H9 (cell line): ENCODE results near the gene FAM83E. TPM values are rescaled to one million over a fixed set of nuclear protein-coding genes. Genes with fewer than 3 reads are reported as not detected.
A peak's percentile ranks its signal among the peaks of the same experiment; 100 is the strongest.

ENCODE experiments used
- DNase-seq: peaks from one replicate; pipeline ENCODE4 v3.0.0-alpha.2; 2017
- H2AFZ ChIP-seq: one replicate; pipeline ENCODE4 v1.6.1; 2013; ENCODE audit warnings: mild to moderate bottlenecking, low read length, control low read depth, moderate library complexity
- H2AK5ac ChIP-seq: 2 replicates; pipeline ENCODE4 v1.6.1; 2013; ENCODE audit warnings: low read length, control low read depth, mixed read lengths; ENCODE audit not compliant: insufficient read length
- H2BK120ac ChIP-seq: one replicate; pipeline ENCODE4 v1.6.1; 2013; ENCODE audit warnings: low read depth, mild to moderate bottlenecking, low read length, control low read depth, inconsistent platforms; ENCODE audit not compliant: poor library complexity, severe bottlenecking
- H2BK12ac ChIP-seq: 2 replicates; pipeline ENCODE4 v1.6.1; 2013; ENCODE audit warnings: low read length, control low read depth, mixed read lengths, low read depth; ENCODE audit not compliant: insufficient read length
- H2BK15ac ChIP-seq: 2 replicates; pipeline ENCODE4 v1.6.1; 2013; ENCODE audit warnings: low read depth, low read length, control low read depth
- H2BK20ac ChIP-seq: one replicate; pipeline ENCODE4 v1.6.1; 2013; ENCODE audit warnings: low read depth, mild to moderate bottlenecking, low read length, control low read depth, inconsistent platforms; ENCODE audit not compliant: poor library complexity, severe bottlenecking
- H2BK5ac ChIP-seq: 2 replicates; pipeline ENCODE4 v1.6.1; 2013; ENCODE audit warnings: low read length, control low read depth, mixed read lengths; ENCODE audit not compliant: insufficient read length
- H3K14ac ChIP-seq: 2 replicates; pipeline ENCODE4 v1.6.1; 2013; ENCODE audit warnings: low read length, control low read depth; ENCODE audit not compliant: insufficient read depth
- H3K18ac ChIP-seq: 2 replicates; pipeline ENCODE4 v1.6.1; 2013; ENCODE audit warnings: low read depth, mild to moderate bottlenecking, mixed read lengths, low read length, control low read depth; ENCODE audit not compliant: insufficient read length
- H3K23ac ChIP-seq: 2 replicates; pipeline ENCODE4 v1.6.1; 2013; ENCODE audit warnings: low read length, control low read depth, mixed read lengths, low read depth; ENCODE audit not compliant: insufficient read length
- H3K23me2 ChIP-seq: 2 replicates; pipeline ENCODE4 v1.6.1; 2013; ENCODE audit warnings: low read depth, mild to moderate bottlenecking, mixed read lengths, low read length, control low read depth; ENCODE audit not compliant: insufficient read length, poor library complexity, severe bottlenecking
- H3K27ac ChIP-seq: 2 replicates; pipeline ENCODE4 v1.5.1; 2013; ENCODE audit warnings: low read length, control low read depth, mixed read lengths, low read depth; ENCODE audit not compliant: insufficient read length
- H3K27me3 ChIP-seq: 2 replicates; pipeline ENCODE4 v1.6.1; 2013; ENCODE audit warnings: low read length, control low read depth, inconsistent platforms; ENCODE audit not compliant: insufficient read depth
- H3K4ac ChIP-seq: 2 replicates; pipeline ENCODE4 v1.6.1; 2013; ENCODE audit warnings: low read depth, mild to moderate bottlenecking, control low read depth, inconsistent platforms, low read length, moderate library complexity
- H3K4me1 ChIP-seq: 2 replicates; pipeline ENCODE4 v1.6.1; 2013; ENCODE audit warnings: low read length, control low read depth, inconsistent platforms; ENCODE audit not compliant: insufficient read depth
- H3K4me2 ChIP-seq: 2 replicates; pipeline ENCODE4 v1.6.1; 2013; ENCODE audit warnings: low read length, control low read depth, mixed read lengths; ENCODE audit not compliant: insufficient read length, insufficient read depth
- H3K56ac ChIP-seq: 2 replicates; pipeline ENCODE4 v1.6.1; 2013; ENCODE audit warnings: low read depth, mild to moderate bottlenecking, mixed read lengths, low read length, control low read depth; ENCODE audit not compliant: insufficient read length
- H3K79me1 ChIP-seq: 2 replicates; pipeline ENCODE4 v1.6.1; 2013; ENCODE audit warnings: low read depth, mild to moderate bottlenecking, moderate library complexity, low read length, control low read depth, inconsistent platforms; ENCODE audit not compliant: insufficient read depth, poor library complexity, severe bottlenecking
- H3K79me2 ChIP-seq: 2 replicates; pipeline ENCODE4 v1.6.1; 2013; ENCODE audit warnings: low read length, control low read depth, inconsistent platforms; ENCODE audit not compliant: insufficient read depth
- H3K9ac ChIP-seq: 2 replicates; pipeline ENCODE4 v1.6.1; 2013; ENCODE audit warnings: low read length, control low read depth, mixed read lengths; ENCODE audit not compliant: insufficient read length; ENCODE audit errors: extremely low read depth
- H3K9me3 ChIP-seq: one replicate; pipeline ENCODE4 v1.6.1; 2013; ENCODE audit warnings: low read depth, low read length, inconsistent platforms; ENCODE audit not compliant: control insufficient read depth
- H3T11ph ChIP-seq: one replicate; pipeline ENCODE4 v1.6.1; 2013; ENCODE audit warnings: mild to moderate bottlenecking, low read length, control low read depth, inconsistent platforms
- H4K20me1 ChIP-seq: one replicate; pipeline ENCODE4 v1.6.1; 2013; ENCODE audit not compliant: control insufficient read depth, insufficient read length, insufficient read depth
- H4K5ac ChIP-seq: 2 replicates; pipeline ENCODE4 v1.6.1; 2013; ENCODE audit warnings: low read depth, mild to moderate bottlenecking, mixed read lengths, low read length, control low read depth; ENCODE audit not compliant: insufficient read length
- H4K8ac ChIP-seq: replicated peaks from 2 replicates; pipeline ENCODE4 v1.6.1; 2013; ENCODE audit warnings: low read length, control low read depth, mixed read lengths, low read depth; ENCODE audit not compliant: insufficient read length
- H4K91ac ChIP-seq: 2 replicates; pipeline ENCODE4 v1.6.1; 2013; ENCODE audit warnings: low read depth, mild to moderate bottlenecking, moderate library complexity, mixed read lengths, low read length, control low read depth; ENCODE audit not compliant: insufficient read length
- H3K27ac Mint-ChIP-seq, 3 experiments: 2 replicates in 2 of 3; 3 replicates in 1 of 3; pipeline ENCODE4 v1.8.0; 2020 to 2021; ENCODE audit warnings: mixed read lengths in 3 of 3, mild to moderate bottlenecking in 1 of 3, moderate library complexity in 1 of 3
- H3K27me3 Mint-ChIP-seq: 2 replicates; pipeline ENCODE4 v1.8.0; 2021; ENCODE audit warnings: low read depth, mild to moderate bottlenecking, moderate library complexity, mixed read lengths
- H3K36me3 Mint-ChIP-seq, 3 experiments: 2 replicates in 2 of 3; 3 replicates in 1 of 3; pipeline ENCODE4 v1.8.0; 2020 to 2021; ENCODE audit warnings: low read depth in 3 of 3, mixed read lengths in 3 of 3; ENCODE audit not compliant: insufficient read depth in 1 of 3
- H3K4me1 Mint-ChIP-seq, 2 experiments: 2 replicates each; pipeline ENCODE4 v1.8.0; 2020; ENCODE audit warnings: mixed read lengths in 2 of 2
- H3K4me3 Mint-ChIP-seq, 2 experiments: 2 replicates in 1 of 2; 3 replicates in 1 of 2; pipeline ENCODE4 v1.8.0; 2020 to 2021; ENCODE audit warnings: mild to moderate bottlenecking in 2 of 2, mixed read lengths in 2 of 2, moderate library complexity in 1 of 2
- H3K9me3 Mint-ChIP-seq, 2 experiments: 2 replicates in 1 of 2; 3 replicates in 1 of 2; pipeline ENCODE4 v1.8.0; 2020; ENCODE audit warnings: mild to moderate bottlenecking in 2 of 2, mixed read lengths in 2 of 2, moderate library complexity in 1 of 2
- CTCF ChIP-seq: fragments of 200-600 bp; sonication (generic); conservative IDR thresholded peaks from 3 replicates; pipeline ENCODE4 v1.8.0; 2021; ENCODE audit warnings: antibody characterized with exemption, mild to moderate bottlenecking
- WGBS: extraction: QIAGEN DNeasy Blood & Tissue Kit; methylation state at CpG from one replicate; pipeline ENCODE4 v1.1.7; 2013; ENCODE audit warnings: missing lambda C conversion rate, low lambda C conversion rate, mixed read lengths; ENCODE audit not compliant: insufficient read length; ENCODE audit errors: extremely low coverage; 5-methylcytosine and 5-hydroxymethylcytosine counted together
- total RNA-seq: library from RNA; stranded (reverse); gene quantifications from 2 replicates; pipeline ENCODE4 v1.2.1, GENCODE V29; 2021

The FAM83E gene
- total RNA-seq, 1 experiment from 2014 or later, result 9.2 TPM

GRCh38 chr19:48656840-48657474, 42.1 kb upstream of the FAM83E start:
- H3K9me3 Mint-ChIP-seq, result peaks cover 5 to 6% of the 10 kb centered on the region in 2 experiments; a peak in 3 of 5 replicates
- H2BK12ac ChIP-seq, result no peak overlapping the region
- H3K4me1 ChIP-seq, result no peaks in the 10 kb centered on the region
- no peak overlapping the region for H2BK120ac ChIP-seq
- no peak overlapping the region for H4K5ac ChIP-seq
- H3K79me2 ChIP-seq, result no peaks in the 10 kb centered on the region
- H2BK15ac ChIP-seq, result no peak overlapping the region
- peaks cover 16 to 20% of the 10 kb centered on the region in 2 experiments for H3K4me1 Mint-ChIP-seq
- H3K79me1 ChIP-seq, result no peaks in the 10 kb centered on the region
- no peak overlapping the region for H3K4me3 Mint-ChIP-seq
- H3K23me2 ChIP-seq, result no peaks in the 10 kb centered on the region
- H3K4me2 ChIP-seq, result no peak overlapping the region
- H3K27me3 ChIP-seq, result no peaks in the 10 kb centered on the region
- H3T11ph ChIP-seq, result no peak overlapping the region
- H3K9me3 ChIP-seq, result no peaks in the 10 kb centered on the region
- H3K27ac ChIP-seq, result no peak overlapping the region
- no peak overlapping the region for H4K91ac ChIP-seq
- H3K14ac ChIP-seq, result no peak overlapping the region
- no peaks in the 10 kb centered on the region for H4K20me1 ChIP-seq
- no peak for DNase-seq
- H3K27me3 Mint-ChIP-seq, result peaks cover 13% of the 10 kb centered on the region
- no peak overlapping the region for H4K8ac ChIP-seq
- no peak overlapping the region for H3K56ac ChIP-seq
- H3K4ac ChIP-seq, result no peak overlapping the region
- H3K27ac Mint-ChIP-seq, result 0 out of 7 replicates have a peak overlapping the region, but pooled peaks of 1 of the 3 experiments have one; percentile 0
- H3K18ac ChIP-seq, result no peak overlapping the region
- WGBS, result no CpG with 5 or more reads among the region's 16 CpGs
- TF ChIP-seq CTCF, result no peak
- H3K36me3 Mint-ChIP-seq, result peaks cover 0 to 6% (median 5%) of the 10 kb centered on the region in 3 experiments; a peak in 2 of 7 replicates
- no peak overlapping the region for H2AK5ac ChIP-seq
- no peak overlapping the region for H2BK20ac ChIP-seq
- H2BK5ac ChIP-seq, result no peak overlapping the region
- H3K9ac ChIP-seq, result no peak overlapping the region
- no peak overlapping the region for H2AFZ ChIP-seq
- no peak overlapping the region for H3K23ac ChIP-seq
